GM10266 (cell line): ENCODE results near the gene TNS1.
A peak's percentile ranks its signal among the peaks of the same experiment; 100 is the strongest.

Experiments
- DNase-seq: peaks from one replicate; pipeline ENCODE4 v3.0.0; 2012; ENCODE audit errors: extremely low spot score
- TF ChIP-seq, protein P1 (sequence below): IDR thresholded peaks from 2 replicates; pipeline ENCODE4 v1.5.1; 2012; ENCODE audit warnings: mild to moderate bottlenecking, low read depth; ENCODE audit not compliant: control insufficient read depth, insufficient read depth; ENCODE audit errors: missing control alignments

Gene TNS1

DNA sequence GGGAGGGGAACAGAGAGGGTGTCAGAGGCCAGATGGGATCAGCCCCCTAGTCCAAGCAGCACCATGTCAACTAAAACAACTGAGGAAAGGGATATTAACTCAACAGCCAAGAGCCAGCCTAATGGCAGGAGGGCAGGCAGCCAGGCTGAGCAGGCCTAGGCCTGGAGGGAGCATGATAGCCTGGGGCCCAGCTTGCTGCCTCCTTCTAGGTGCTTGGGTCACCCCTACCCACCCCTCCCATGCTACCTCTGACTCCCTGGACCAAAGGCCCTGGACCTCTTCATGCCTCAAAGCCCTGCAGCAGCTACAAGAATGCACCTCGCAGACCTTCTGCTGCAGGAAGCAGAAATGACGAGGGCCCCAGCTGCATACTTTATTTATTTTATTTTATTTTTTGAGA, 22.1 kb upstream of the TNS1 start:
- DNase-seq = no peak
- TF ChIP-seq, protein P1, sequence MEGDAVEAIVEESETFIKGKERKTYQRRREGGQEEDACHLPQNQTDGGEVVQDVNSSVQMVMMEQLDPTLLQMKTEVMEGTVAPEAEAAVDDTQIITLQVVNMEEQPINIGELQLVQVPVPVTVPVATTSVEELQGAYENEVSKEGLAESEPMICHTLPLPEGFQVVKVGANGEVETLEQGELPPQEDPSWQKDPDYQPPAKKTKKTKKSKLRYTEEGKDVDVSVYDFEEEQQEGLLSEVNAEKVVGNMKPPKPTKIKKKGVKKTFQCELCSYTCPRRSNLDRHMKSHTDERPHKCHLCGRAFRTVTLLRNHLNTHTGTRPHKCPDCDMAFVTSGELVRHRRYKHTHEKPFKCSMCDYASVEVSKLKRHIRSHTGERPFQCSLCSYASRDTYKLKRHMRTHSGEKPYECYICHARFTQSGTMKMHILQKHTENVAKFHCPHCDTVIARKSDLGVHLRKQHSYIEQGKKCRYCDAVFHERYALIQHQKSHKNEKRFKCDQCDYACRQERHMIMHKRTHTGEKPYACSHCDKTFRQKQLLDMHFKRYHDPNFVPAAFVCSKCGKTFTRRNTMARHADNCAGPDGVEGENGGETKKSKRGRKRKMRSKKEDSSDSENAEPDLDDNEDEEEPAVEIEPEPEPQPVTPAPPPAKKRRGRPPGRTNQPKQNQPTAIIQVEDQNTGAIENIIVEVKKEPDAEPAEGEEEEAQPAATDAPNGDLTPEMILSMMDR = no peak

DNA sequence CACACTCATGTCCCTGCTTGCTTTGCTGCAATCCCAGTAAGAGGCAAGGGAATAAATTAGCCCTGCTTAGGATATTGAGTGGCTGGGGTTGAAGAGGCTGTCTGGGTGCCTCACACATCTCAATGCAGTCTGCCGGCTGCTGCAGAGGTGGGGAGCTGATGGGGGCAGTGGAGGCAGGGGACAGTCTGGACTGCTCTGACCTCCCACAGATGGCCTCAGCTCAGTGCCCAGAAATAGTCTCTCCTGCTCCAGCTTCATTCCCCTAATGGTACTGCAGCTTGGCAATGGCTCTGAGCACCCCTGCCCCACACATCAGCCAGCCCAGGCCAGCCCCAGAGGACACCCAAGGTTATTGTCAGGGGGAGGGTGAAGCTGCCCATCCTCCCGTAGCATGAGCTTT, 21.5 kb upstream of the TNS1 start:
- no peak for DNase-seq

DNA sequence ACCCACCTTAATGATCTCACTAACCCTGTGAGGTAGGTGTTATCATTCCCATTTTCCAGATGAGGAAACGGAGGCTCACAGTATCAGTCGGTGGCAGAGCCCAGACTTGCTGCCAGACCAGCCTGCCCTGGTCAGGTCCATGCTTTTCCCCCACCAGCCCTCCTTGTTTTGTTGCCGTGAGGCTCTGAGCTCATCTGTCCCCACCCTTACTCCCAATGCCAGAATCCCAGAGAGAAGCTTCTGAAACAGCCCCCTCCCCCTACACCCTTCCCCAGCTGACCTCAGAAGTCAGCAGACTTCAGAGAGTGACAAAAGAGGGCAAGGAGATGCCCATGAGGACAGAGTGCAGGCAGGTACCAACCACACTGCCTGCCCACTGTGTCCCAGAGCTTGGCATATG, 20.8 kb upstream of the TNS1 start:
- TF ChIP-seq, protein P1 = no peak
- DNase-seq = no peak

More for the DNA sequence above, 21.5 kb upstream of the TNS1 start:
- TF ChIP-seq, protein P1 = no peak

DNA sequence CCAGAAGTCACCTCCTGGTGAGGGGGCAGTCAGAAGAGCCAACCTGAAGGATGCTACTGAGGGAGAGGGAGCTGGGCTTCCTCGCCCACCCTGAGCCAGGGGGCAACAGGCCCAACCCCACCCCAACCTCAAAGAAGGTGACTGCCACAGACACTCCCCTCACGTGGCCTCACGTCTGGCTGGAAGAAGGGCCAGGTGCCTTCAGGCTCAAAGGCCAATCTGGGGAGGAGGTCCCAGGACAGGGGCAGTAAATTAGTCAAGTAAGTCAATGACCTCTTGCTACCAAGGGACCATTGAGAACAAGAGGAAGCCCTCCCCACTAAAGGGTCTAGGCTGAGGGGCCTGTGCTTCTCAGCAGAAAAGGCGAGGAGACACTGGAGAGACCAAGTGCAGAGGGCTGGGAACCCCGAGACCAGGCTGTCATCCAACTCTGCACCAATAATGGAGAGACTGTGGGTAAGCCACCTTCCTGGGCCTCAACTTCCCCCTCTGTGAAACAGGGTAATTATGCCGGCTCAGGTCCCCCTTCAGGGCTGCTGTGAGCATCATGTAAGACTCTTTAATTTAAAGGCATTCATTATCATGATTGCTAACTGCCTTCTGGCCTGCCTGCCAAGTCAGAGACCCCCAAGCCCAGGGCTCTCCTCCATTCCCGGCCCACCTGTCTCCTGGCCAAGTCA, 20.2 kb upstream of the TNS1 start:
- TF ChIP-seq, protein P1 = no peak

DNA sequence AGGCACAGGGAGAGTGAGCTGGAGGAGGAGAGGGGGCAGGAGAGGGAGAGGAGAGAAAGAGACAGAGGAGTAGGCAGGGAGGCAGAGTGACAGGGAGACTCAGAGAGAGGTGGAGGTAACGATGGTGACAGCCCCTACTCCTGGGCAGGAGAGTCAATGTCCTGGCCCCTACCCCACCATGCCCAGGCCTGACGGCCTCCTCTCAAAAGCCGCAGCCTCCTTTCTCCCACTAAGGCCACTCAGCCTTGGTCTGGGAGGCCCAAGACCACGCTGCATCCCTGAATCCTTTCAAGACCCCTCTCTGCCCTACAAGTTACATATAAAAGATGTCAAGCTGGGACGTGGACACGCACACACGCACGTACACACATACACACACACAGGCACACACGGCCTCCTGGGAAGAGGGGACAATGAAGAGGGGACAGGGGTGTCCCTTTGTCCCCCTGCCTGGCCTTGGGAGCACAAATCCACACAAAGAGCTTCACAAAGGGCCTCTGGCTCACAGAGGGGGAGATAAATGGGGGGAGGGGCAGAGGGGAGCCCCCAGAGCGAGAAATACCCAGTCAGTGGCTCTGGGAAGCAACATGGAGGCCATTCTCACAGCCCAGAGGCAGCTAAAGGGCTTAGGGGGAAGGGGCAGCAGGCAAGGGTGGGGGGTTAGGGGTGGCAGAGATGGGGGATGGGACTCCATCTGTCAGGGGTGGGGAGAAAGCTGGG, 19.5 kb upstream of the TNS1 start:
- TF ChIP-seq, protein P1 = no peak
- no peak for DNase-seq

More for the DNA sequence above, 20.2 kb upstream of the TNS1 start:
- DNase-seq = no peak

DNA sequence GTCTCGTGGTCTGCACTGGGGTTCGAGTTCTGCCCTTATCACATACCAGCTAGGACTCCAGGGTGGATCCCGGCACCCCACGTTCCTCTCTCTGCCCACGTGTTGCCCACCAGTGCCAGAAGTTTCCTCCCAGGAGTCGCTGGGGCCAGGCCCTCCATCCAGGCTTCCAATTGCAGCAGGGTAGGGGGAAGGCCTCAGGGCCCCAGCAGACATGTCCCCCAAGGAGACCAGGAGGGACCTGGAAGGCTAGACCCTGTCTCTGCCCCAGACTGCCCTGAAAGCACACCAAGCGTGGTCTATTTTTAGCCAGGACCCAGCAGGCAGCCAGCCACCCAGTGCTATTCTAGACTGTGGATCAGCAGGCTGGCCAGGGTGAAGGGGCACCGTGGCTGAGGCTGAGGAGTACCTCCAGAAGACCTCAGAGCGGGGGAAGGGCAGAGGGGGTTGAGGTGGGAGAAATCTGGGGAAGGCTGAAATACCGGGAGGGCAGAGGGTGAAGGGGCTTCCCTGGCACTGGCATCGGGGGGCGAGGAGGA, 18.8 kb upstream of the TNS1 start:
- TF ChIP-seq, protein P1 = no peak
- DNase-seq = no peak

DNA sequence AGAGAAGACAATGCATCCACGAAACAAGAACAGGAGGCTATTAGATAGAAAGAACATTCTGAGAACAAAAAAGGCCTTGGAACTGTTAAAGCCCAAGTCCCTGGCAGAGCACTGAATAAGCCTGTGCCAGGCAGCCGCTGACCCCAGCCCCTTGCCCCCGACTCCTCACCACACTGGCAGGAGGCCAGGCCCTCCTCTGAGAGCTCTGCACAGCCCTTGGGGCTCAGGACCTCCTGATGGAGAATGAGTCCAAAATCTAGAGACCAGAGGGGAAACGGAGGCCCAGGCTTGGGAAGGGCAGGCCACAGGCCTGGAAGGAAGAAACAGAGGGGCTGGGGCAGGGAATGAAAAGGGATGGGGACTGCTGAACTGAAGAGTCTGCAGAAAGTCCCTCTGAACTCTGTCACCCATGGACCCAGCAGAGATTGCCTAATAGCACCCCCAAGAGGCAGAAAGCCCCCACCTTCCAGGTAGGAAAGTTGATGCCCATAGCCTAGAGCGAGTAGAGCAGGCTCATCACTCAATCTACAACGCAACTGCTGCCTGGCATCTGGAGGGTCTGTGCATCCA, 18.3 kb upstream of the TNS1 start:
- TF ChIP-seq, protein P1 = peak; percentile 7
- no peak for DNase-seq
